GM12874 (cell line): ENCODE data around the gene DMD.

ENCODE experiments used
- CTCF ChIP-seq: IDR thresholded peaks from 2 replicates; pipeline ENCODE4 v1.5.1; 2011; ENCODE audit warnings: low read depth, mild to moderate bottlenecking, control low read depth, low read length, moderate library complexity; ENCODE audit not compliant: insufficient read depth

The DMD gene

DNA sequence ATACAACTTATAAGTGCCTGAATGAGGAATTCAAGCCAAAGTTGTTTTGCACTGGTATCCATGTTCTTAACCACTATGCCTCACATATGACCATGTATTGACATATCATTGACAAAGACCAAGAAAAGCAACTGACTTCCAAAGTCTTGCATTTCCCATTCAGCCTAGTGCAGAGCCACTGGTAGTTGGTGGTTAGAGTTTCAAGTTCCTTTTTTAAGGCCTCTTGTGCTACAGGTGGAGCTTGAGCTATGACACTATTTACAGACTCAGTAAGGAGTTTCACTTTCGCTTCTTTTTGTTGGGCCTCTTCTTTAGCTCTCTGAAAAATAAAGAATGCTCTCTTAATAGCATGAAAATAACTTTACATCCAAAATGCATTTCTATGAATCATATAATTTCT lies 763.0 kb downstream of the DMD start:
- no peak for TF ChIP-seq CTCF

- no peak for TF ChIP-seq CTCF
Observed at GRCh38 chrX:32447640-32448039, 763.7 kb downstream of the DMD start.

DNA sequence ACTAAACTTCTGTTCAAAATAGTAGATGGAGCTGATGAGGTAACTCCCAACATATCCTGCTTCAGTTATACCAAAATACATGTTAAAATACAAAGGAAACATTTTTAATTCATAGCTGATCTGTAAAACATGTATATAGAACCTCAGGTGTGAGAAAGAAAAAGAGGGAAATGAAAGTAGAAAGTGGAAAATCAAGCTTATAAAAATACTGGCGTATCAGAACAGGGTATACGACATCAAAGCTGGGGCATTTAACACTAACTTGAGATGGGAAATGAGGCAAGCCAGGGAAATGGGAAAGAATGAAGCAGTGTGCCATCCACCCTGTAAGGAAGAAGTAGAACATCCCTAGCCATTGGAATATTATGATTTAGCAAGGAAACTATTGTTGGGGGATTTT lies 767.5 kb downstream of the DMD start:
- TF ChIP-seq CTCF = no peak

- no peak for TF ChIP-seq CTCF
Observed at GRCh38 chrX:32421266-32421665, 790.1 kb downstream of the DMD start.

DNA sequence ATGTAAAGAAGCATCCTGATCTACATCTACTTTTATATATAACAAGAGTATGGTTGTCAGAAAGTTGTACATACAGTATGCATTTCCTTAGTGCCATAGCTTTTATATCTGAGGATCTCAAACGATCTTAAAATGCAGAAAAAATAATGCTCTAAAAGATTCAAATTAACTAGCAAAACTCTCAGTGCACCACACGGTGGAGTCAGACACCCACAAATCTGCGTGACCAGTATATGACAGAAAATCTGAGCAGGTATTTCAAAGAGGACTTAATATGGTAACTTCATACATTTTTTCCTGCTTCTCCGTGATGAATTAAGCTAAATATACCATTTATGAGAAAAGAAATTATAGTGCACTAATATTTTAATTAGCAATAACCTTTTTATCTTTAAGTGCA lies 803.0 kb downstream of the DMD start:
- peak; percentile 18; the same call in 1 of the 2 replicates for TF ChIP-seq CTCF

DNA sequence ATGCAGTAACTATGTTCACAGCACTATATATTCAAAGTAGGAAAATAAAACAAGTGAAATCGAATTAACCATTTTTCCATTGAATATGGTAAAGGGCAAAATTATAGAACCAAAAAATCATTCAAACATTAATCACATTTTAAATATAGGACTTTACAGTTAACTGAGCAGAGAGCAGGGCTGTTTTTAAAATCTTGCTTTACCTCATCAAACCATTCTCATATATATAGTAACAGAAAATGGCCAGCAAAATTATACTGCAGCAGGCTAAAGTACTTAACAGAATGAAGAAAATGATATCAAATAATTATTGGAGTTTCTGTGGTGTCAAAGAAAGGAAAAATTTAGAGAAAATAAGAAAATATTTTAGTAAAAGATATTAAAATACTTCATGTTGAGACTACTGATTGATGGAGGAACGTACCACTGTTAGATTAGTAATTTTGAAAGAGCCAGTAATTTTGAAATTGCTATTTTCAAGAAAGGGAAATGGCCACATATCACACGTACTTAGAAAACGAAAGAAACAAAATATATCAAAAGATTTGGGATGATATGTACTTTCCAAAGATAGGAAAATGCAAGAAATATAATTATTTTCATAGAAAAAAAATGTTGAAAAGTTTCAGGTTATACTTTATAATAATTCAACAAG lies 813.7 kb downstream of the DMD start:
- no peak for TF ChIP-seq CTCF

GRCh38 chrX:32395878-32396277 lies 815.5 kb downstream of the DMD start:
- TF ChIP-seq CTCF = no peak
